A549 treated with GW870086 at 1 μM for 4 hours (cell line): ENCODE measurements around the gene VILL. TPM values are rescaled to one million over a fixed set of nuclear protein-coding genes. Genes with fewer than 3 reads are reported as not detected.

Experiments used
- total RNA-seq: library from RNA; stranded (reverse); fragments of 200-300 nt; extraction: Qiagen RNA extraction; gene quantifications from 5 replicates; pipeline ENCODE4 v1.2.3, GENCODE V29; 2022; ENCODE audit warnings: low read depth

The VILL gene
- 0.07 to 0.35 TPM (median 0.30 TPM) in 3 of 5 replicates, not detected in the others for total RNA-seq

DNA sequence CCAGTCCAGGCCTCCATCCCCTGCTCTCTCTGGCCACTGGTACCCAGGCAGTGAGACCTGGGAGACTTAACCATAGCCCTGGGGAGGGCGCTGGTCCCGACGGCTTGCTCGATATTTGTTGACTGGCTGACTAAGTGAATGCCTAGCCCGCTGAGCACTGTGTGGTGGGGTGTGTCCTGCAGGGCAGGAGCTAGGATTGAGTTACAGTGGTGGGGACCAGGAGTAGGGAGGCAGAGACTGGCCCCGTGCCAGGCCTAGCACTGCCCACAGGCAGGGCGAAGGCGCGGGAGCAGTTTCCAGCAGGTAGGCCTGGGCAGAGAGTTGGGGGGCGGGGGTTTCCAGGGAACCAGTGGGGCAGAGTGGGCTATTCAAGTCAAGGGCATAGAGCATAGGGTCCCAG lies at the start of gene VILL:
VILL (plus strand) TSS at position 260 of the 400 bp plus-strand sequence. CDS start 2,887 bp downstream, outside the sequence.

DNA sequence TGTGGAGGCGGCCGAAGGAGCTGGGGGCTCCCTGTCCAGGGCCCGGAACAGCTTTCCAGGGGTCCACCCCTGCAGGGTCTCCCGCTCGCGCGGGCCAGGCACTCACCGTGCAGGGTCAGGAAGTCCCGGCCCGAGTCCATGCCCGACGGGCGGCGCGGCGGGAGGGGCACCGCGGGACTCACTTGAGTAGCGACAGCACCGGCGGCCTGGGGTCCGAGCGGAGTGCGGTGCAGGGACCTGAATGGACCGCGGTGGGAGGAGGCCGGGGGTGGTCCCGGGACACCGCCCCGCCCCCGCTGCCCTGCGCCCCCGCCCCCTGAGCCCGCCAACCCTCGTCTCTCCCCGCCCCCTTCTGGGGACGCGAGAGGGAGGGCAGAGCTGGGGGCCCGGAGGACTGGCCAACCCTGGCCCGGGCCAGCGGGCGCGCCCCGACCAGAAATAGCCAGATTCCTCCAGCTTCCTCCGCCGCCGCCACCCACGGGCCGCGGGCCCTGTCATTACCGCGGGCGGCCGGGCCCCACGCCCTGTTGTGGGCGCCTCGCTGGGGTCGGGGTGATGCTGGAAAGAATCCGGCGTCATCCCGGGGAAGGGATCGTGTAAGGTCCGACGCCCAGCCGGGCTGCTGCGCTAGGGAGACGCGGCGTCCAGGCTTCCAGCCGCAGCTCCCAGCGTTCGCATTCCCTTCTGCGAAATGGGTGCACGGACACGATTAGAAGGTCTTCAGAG lies 39.0 kb downstream of the VILL start, which contains the start of gene PLCD1:
PLCD1 (minus strand) TSS at position 243 of the 726 bp plus-strand sequence; CDS start at position 140, 103 bp downstream.

DNA sequence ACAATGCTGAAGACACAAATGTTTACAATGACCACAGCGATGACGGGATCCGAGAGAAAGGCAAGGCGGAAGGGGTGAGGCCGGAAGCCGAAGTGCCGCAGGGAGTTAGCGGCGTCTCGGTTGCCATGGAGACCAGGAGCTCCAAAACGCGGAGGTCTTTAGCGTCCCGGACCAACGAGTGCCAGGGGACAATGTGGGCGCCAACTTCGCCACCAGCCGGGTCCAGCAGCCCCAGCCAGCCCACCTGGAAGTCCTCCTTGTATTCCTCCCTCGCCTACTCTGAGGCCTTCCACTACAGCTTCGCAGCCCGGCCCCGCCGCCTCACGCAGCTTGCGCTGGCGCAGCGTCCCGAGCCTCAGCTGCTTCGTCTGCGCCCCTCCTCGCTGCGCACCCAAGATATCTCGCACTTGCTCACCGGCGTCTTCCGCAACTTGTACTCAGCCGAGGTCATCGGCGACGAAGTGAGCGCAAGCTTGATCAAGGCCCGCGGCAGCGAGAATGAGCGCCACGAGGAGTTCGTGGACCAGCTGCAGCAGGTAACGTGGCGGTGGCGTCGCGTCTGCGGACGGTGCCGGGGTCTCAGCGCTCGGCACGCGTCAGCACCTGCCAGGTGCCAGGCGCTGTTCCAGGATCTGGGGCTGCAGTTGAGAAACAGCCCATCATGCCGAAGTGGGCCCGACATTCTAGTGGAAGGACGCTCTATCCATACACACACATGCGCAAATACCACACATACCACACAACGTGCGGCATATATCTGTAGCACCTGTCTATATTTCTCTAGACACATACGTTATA lies 48.7 kb downstream of the VILL start, which contains the start of gene DLEC1:
DLEC1 (plus strand) TSS at position 108 of the 798 bp plus-strand sequence; CDS start at position 126, 18 bp downstream.

Other genes starting within 250 kb of the VILL start
- gene CTDSPL, start 128.9 kb upstream of the VILL start, total RNA-seq = 13.1 to 15.9 TPM (median 13.4 TPM) in 5 replicates
- gene PLCD1, start 38.9 kb downstream of the VILL start, total RNA-seq = 3.5 to 5.1 TPM (median 4.0 TPM) in 5 replicates
- 0.06 TPM in 1 of 5 replicates, not detected in the others for gene DLEC1, start 48.4 kb downstream of the VILL start, total RNA-seq
- gene ACAA1, start 146.3 kb downstream of the VILL start, total RNA-seq = 39.7 to 50.2 TPM (median 46.9 TPM) in 5 replicates
- 22.8 to 26.1 TPM (median 24.8 TPM) in 5 replicates for gene MYD88, start 147.9 kb downstream of the VILL start, total RNA-seq
- 27.0 to 38.5 TPM (median 36.3 TPM) in 5 replicates for gene OXSR1, start 174.8 kb downstream of the VILL start, total RNA-seq